ENCODE measurements around the gene MYT1. TPM values are rescaled to one million over a fixed set of nuclear protein-coding genes. Genes with fewer than 3 reads are reported as not detected.

MYT1 gene
- total RNA-seq, 4 donors from 2014 or later = 0.21 TPM; not detected in 3

GRCh38 chr20:64247970-64248841 is 84.0 kb downstream of the MYT1 start:
- TF ChIP-seq, protein P1, sequence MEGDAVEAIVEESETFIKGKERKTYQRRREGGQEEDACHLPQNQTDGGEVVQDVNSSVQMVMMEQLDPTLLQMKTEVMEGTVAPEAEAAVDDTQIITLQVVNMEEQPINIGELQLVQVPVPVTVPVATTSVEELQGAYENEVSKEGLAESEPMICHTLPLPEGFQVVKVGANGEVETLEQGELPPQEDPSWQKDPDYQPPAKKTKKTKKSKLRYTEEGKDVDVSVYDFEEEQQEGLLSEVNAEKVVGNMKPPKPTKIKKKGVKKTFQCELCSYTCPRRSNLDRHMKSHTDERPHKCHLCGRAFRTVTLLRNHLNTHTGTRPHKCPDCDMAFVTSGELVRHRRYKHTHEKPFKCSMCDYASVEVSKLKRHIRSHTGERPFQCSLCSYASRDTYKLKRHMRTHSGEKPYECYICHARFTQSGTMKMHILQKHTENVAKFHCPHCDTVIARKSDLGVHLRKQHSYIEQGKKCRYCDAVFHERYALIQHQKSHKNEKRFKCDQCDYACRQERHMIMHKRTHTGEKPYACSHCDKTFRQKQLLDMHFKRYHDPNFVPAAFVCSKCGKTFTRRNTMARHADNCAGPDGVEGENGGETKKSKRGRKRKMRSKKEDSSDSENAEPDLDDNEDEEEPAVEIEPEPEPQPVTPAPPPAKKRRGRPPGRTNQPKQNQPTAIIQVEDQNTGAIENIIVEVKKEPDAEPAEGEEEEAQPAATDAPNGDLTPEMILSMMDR (IDR thresholded peaks at IDR 0.05) = no peak
- no peak for TF ChIP-seq POLR2A (IDR thresholded peaks at IDR 0.05)
- no peaks in the 10 kb centered on the region for H3K27me3 ChIP-seq
- DNase-seq = no peak

GRCh38 chr20:64250027-64250426 is 85.8 kb downstream of the MYT1 start:
- no peak for DNase-seq
- H3K27ac ChIP-seq = no peak overlapping the region
- intact Hi-C loops (cut with DNase I; ENCODE audit: low total_unique reads) = no loop called here
- no peaks in the 10 kb centered on the region for H3K9me3 ChIP-seq
- H3K4me3 ChIP-seq = no peak overlapping the region
- no peaks in the 10 kb centered on the region for H3K4me1 ChIP-seq
- no peaks in the 10 kb centered on the region for H3K27me3 ChIP-seq
- TF ChIP-seq, protein P1 (IDR thresholded peaks at IDR 0.05) = no peak
- no peak for TF ChIP-seq POLR2A (IDR thresholded peaks at IDR 0.05)
- H3K36me3 ChIP-seq = no peaks in the 10 kb centered on the region

More at GRCh38 chr20:64247970-64248841, 84.0 kb downstream of the MYT1 start:
- intact Hi-C loops (cut with DNase I; ENCODE audit: low total_unique reads) = no loop called here
- no peak overlapping the region for H3K27ac ChIP-seq
- H3K4me3 ChIP-seq = no peak overlapping the region
- no peaks in the 10 kb centered on the region for H3K9me3 ChIP-seq
- H3K4me1 ChIP-seq = no peaks in the 10 kb centered on the region
- H3K36me3 ChIP-seq = no peaks in the 10 kb centered on the region

- H3K27me3 ChIP-seq = no peaks in the 10 kb centered on the region
- no peak overlapping the region for H3K27ac ChIP-seq
- H3K9me3 ChIP-seq = no peaks in the 10 kb centered on the region
- no peak for DNase-seq
- H3K36me3 ChIP-seq = no peaks in the 10 kb centered on the region
- TF ChIP-seq, protein P1 (IDR thresholded peaks at IDR 0.05) = no peak
- no peak for TF ChIP-seq POLR2A (IDR thresholded peaks at IDR 0.05)
- intact Hi-C loops (cut with DNase I; ENCODE audit: low total_unique reads) = no loop called here
- no peaks in the 10 kb centered on the region for H3K4me1 ChIP-seq
- no peak overlapping the region for H3K4me3 ChIP-seq
Measured at GRCh38 chr20:64253000-64253383, 88.7 kb downstream of the MYT1 start.

GRCh38 chr20:64253443-64253842 is 89.2 kb downstream of the MYT1 start:
- DNase-seq = no peak
- no peak overlapping the region for H3K27ac ChIP-seq

DNA sequence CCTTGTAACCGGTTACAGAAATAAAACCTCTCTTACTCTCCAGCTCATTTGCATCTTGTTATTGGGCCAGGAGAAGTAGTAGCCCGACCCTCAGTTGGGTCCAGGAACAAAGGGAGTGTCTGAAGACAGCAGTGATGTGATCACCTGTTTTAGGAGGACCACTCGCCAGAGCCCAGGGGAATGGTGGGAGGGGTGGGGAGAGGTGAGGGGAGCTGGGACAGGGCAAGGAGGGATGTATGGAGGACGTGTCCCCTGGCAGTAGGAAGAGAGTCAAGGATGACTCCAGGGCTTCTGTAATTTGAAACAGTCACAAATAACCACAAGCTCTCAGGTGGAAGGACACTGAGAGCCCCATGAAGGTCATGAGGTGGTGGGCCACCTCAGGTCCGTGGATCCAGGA is 89.9 kb downstream of the MYT1 start:
- no peak overlapping the region for H3K27ac ChIP-seq
- TF ChIP-seq POLR2A (IDR thresholded peaks at IDR 0.05) = no peak
- TF ChIP-seq, protein P1 (IDR thresholded peaks at IDR 0.05) = no peak

More at GRCh38 chr20:64253443-64253842, 89.2 kb downstream of the MYT1 start:
- Histone ChIP-seq H3K9me3 (no peaks in the 10 kb centered on the region), H3K4me3 (no peak overlapping the region), H3K27me3 (no peaks in the 10 kb centered on the region), H3K4me1 (no peaks in the 10 kb centered on the region), H3K36me3 (no peaks in the 10 kb centered on the region)
- intact Hi-C loops (cut with DNase I; ENCODE audit: low total_unique reads) = no loop called here
- no peak for TF ChIP-seq POLR2A (IDR thresholded peaks at IDR 0.05)
- TF ChIP-seq, protein P1 (IDR thresholded peaks at IDR 0.05) = no peak

More for the DNA sequence above, 89.9 kb downstream of the MYT1 start:
- no peak for DNase-seq
- no peaks in the 10 kb centered on the region for H3K36me3 ChIP-seq
- H3K4me3 ChIP-seq = no peak overlapping the region
- intact Hi-C loops (cut with DNase I; ENCODE audit: low total_unique reads) = no loop called here
- no peaks in the 10 kb centered on the region for H3K4me1 ChIP-seq
- no peaks in the 10 kb centered on the region for H3K9me3 ChIP-seq
- no peaks in the 10 kb centered on the region for H3K27me3 ChIP-seq

All from uterus (tissue), 4 donors.